ENCODE data around the gene SNTA1.
A peak's percentile ranks its signal among the peaks of the same experiment; 100 is the strongest.
"Not testable (repeated sequence)": the region's sequence is repeated elsewhere in the genome, so short reads cannot be mapped to it uniquely, and the experiment has no call there.

Gene SNTA1

DNA sequence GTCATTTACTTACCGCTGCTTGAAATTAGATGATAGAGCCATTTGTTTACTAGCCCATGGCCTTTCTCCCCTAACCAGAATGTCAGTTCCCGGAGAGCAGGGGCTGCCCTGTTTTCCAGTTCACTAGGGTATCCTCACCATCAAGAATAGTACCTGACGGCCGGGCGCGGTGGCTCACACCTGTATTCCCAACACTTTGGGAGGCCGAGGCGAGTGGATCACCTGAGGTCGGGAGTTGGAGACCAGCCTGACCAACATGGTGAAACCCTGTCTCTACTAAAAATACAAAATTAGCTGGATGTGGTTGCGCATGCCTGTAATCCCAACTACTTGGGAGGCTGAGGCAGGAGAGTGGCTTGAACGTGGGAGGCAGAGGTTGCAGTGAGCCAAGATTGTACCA lies 19.7 kb downstream of the SNTA1 start:
- not testable (repeated sequence) for DNase-seq

- no peak for DNase-seq
These were observed 20.3 kb downstream of the SNTA1 start for GRCh38 chr20:33423141-33423834.

- DNase-seq = no peak
These were observed 24.2 kb downstream of the SNTA1 start for GRCh38 chr20:33419140-33419974.

GRCh38 chr20:33418033-33418432 lies 25.5 kb downstream of the SNTA1 start:
- no peak for DNase-seq

GRCh38 chr20:33415948-33416347 lies 27.6 kb downstream of the SNTA1 start:
- DNase-seq = no peak

- DNase-seq = no peak
These were observed 31.1 kb downstream of the SNTA1 start for GRCh38 chr20:33412484-33412838.

DNA sequence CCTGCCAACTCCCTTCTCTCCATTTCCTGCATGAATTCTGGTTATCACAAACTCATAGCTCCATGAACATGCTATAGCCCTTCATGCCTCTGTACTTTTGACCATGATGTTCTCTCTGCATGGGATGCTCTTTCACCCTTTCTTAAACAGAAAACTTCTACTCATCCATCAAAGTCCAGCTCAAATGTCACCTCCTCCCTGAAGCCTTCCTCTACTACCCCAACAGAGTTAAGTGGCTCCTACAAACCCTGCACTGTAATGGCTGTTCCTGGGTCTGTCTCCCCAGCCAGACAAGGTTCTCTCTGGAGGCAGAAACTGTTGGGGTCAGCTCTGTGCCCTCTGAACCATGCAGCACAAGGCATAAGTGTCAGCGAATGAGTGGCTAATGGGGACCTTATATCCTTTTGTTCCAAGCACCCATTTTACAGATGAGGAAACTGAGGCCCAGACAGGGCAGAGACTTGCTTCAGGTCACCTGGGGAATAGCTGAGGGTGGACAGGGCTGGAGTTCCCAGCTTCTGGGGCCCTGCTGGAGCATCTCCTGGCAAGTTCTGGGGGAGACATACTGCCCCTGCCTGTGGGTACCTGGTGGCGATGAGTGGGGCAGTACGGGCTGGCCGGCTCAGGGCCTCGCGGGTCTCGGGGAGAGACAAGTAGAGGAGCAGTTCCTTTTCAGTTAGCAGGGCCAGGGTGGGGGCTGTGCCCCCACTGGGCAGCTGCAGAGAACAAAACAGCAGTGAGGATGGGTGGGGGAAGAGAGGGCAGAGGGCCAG lies 31.7 kb downstream of the SNTA1 start:
- no peak for DNase-seq

- DNase-seq = no peak
These were observed 32.3 kb downstream of the SNTA1 start for GRCh38 chr20:33411242-33411641.

- DNase-seq = no peak
These were observed 33.4 kb downstream of the SNTA1 start for GRCh38 chr20:33410081-33410742.

DNA sequence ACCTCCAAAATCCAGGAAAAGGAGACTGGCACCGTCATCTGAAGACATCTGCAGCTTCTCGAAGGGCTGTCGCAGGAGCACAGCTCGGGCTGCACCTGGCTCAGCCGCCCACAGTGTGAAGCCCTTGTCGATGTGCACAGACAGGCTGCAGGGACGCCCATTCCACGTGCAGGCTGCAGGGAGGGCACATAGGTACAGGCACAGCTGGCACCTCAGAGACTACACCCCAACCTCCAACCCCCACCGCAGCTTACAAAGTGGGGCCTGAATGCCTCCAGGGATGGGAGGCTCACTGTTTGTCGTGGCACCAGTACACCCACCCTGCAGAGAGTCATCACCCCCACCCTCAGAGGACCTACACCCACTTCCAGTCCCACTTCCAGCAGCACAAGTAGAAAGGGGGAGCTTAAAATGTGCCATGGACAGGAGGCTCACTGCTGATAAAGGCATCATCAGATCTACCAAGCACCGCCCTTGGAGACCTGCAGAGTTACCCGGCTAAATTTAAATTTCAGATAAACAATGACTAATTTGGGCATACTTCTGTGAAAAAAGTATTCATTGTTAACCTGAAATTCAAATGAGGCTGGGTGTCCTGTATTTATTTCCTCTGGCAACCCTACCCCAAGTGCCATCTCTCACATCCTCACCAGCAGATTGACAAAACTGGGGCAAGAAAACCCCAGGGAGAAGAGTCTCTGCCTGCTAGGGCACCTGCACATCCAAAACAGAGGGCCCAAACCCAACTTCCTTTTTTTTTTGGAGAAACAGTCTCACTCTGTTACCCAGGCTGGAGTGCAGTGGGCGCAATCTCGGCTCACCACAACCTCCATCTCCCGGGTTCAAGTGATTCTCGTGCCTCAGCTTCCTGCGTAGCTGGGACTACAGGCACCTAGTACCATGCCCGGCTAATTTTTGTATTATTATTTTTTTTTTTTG lies 34.6 kb downstream of the SNTA1 start:
- no peak for DNase-seq

DNA sequence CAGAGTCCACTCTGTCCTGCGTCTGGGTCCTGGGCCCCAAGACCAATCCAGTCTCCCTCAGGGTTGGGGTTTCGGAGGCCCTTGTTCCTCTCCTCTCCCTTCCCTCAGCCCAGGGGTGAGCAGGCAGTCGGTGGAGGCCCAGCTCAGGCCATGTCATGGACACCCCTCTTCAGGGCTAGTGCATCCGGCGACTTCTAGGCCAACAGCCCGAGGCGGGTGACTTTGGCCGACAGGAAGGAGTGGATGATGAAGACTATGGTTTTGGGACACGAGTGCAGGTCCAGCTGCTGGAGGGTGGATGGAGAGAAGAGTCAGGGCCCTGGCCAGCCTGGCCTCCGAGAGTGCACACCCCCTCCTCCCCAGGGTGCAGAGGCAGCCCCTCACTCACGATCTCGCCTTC lies 35.2 kb downstream of the SNTA1 start:
- no peak for DNase-seq

- DNase-seq = no peak
These were observed 35.8 kb downstream of the SNTA1 start for GRCh38 chr20:33407796-33408195.

DNA sequence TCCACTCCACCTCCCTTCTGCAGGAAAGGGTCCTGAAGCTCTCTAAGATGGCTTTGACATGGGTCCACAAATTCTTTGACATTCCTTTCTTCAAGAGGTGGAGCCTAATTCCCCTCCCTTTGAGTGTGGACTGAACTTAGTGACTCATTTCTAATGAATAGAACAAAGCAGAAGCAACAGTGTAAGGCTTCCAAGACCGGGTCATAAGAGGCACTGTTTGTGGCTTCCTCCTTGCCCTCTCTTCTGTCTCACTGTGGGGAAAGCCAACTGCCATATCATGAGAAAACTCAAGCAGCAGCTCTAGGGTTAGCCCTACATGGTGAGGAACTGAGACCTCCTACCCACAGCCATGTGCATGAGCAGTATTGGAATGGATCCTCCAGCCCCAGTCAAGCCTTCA lies 36.3 kb downstream of the SNTA1 start:
- DNase-seq = no peak

- DNase-seq = no peak
These were observed 39.3 kb downstream of the SNTA1 start for GRCh38 chr20:33404281-33404680.

- no peak for DNase-seq
These were observed 41.6 kb downstream of the SNTA1 start for GRCh38 chr20:33401921-33402369.

GRCh38 chr20:33401184-33401920 lies 42.2 kb downstream of the SNTA1 start, which contains the start of gene CDK5RAP1:
TSS of gene CDK5RAP1 (minus strand) at chr20:33401519. CDS start at chr20:33397064, 4,455 bp downstream.
- peak; percentile 85 for DNase-seq

- DNase-seq = no peak
These were observed 42.8 kb downstream of the SNTA1 start for GRCh38 chr20:33400812-33401183.

DNA sequence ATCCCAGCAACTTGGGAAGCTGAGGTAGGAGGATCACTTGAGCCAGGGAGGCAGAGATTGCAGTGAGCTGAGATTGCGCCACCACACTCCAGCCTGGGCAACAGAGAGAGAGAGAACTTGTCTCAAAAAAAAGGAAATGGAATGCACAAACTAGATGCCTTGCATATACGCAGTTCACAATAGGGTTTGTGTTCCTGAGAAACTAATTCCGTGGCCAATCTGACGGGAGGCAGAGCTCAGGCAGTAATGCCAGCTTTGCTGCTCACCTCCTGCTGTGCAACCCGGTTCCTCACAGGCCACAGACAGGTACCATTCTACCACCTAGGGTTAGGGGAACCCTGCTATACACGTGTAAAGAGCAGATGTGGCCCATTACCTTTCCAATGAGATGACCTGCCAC lies 43.6 kb downstream of the SNTA1 start:
- no peak for DNase-seq

DNA sequence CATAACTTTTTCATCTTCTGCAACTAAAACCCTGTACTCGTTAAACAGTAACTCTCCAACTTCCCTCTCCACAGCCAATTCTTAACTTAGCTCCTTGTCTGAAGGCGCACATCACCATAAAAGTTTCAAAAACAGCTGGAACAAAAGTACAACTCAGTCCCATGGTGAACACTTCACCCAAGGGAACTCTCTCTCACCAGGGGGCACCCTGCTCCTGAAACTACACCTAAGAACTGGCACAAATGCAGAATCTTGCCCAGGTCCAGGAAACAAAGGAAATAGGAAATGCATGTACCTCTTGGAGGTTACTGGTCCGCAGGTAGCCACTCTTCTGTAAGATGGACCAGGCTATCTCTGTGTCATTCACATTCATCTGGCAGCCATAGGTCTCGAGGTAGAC lies 48.8 kb downstream of the SNTA1 start:
- DNase-seq = no peak

- DNase-seq = no peak
These were observed 50.0 kb downstream of the SNTA1 start for GRCh38 chr20:33393609-33394008.

Data from activated naive CD4-positive, alpha-beta T cell treated with Interleukin-2 at 50 U/mL for 16 hours (primary cell).